AG09309 (cell line): ENCODE measurements around the gene ZBBX.

Experiments
- DNase-seq: peaks from one replicate; pipeline ENCODE4 v3.0.0-alpha.2; 2010; ENCODE audit warnings: low read depth
- H3K4me3 ChIP-seq: 2 replicates; pipeline ENCODE4 v1.5.1; 2011; ENCODE audit warnings: mild to moderate bottlenecking, low read depth, low read length, moderate library complexity; ENCODE audit not compliant: control insufficient read depth
- CTCF ChIP-seq: IDR thresholded peaks from 2 replicates; pipeline ENCODE4 v1.5.1; 2011; ENCODE audit warnings: mild to moderate bottlenecking, low read depth, low read length, inconsistent platforms; ENCODE audit not compliant: insufficient read depth, control insufficient read depth; ENCODE audit errors: missing control alignments

ZBBX gene

GRCh38 chr3:167288737-167289136 lies 91.4 kb downstream of the ZBBX start:
- no peak for DNase-seq
- TF ChIP-seq CTCF: no peak
- no peak overlapping the region for H3K4me3 ChIP-seq

- DNase-seq: no peak
- H3K4me3 ChIP-seq: no peak overlapping the region
- TF ChIP-seq CTCF: no peak
Observed at GRCh38 chr3:167287308-167287707, 92.8 kb downstream of the ZBBX start.

DNA sequence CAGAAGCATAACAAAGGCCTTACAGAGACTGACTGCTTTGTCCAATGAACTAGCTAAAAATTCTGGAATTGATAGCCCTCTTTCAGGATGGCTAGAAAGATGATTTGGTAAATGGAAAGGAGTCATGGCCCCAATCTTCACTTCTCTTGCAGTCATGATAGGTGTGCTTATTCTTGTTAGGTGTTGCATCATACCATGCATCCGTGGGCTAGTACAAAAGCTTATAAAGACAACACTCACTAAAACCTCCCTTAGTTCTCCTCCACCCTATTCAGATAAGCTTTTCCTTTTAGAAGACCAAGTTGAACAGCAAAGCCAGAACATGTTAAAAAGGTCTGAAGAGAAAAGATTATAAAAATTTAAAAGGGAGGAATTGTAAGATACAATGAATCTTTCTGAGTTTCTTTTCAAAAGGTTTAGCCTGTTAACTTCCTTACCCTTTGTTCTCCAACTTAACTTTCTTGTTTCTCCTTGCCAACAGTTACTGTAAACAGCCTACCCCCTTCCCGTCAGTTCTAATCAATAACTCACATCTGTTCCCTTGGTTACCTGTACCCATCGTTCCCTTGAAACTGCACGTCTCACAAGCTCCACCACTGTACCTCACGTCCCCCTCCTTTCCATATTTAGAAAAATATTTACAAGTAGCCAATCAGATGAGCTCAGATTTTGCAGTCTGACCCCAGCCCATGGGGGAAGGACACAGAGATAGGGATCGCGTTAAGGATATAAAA lies 105.8 kb downstream of the ZBBX start:
- H3K4me3 ChIP-seq: no peak overlapping the region
- no peak for DNase-seq
- TF ChIP-seq CTCF: no peak

DNA sequence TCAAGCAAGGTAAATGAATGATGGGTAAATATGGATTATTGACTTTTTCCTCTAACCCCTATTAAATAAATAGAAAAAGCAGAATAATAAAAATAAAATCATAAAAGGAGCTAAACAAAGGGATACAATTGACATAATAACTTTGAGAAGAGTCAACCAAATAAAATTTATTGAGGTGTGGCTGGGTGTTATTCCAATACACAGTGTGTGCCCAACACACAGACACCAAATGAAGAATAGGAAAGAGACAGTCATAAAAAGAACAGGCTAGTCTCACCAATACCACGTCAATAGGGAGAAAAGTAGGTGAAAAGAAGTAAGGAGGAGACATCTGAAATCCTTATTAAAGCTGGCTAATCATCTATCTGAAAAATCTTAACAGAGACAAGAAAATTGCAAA lies 127.1 kb downstream of the ZBBX start:
- no peak overlapping the region for H3K4me3 ChIP-seq
- DNase-seq: no peak
- TF ChIP-seq CTCF: no peak

GRCh38 chr3:167251678-167252077 lies 128.4 kb downstream of the ZBBX start:
- TF ChIP-seq CTCF: no peak
- no peak for DNase-seq
- no peak overlapping the region for H3K4me3 ChIP-seq

DNA sequence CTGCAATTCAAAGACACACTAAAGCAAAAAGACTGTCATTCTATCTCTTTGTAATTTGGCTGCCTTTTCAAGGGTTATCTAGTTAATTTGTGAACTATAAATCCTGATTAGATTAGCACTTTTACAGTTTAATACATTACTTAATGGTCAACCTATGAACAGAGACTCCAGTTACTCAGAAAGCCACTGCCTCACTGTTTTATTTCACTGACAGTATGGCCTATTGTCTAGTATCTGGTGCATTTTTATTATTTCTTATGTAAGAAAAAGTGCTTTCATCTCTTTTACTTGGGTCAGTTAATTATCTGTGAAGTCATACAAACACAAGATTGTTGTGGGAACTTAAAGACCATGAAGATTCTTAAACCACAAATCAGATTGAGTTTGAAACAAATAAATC lies 133.8 kb downstream of the ZBBX start:
- no peak for DNase-seq
- H3K4me3 ChIP-seq: no peak overlapping the region
- no peak for TF ChIP-seq CTCF

DNA sequence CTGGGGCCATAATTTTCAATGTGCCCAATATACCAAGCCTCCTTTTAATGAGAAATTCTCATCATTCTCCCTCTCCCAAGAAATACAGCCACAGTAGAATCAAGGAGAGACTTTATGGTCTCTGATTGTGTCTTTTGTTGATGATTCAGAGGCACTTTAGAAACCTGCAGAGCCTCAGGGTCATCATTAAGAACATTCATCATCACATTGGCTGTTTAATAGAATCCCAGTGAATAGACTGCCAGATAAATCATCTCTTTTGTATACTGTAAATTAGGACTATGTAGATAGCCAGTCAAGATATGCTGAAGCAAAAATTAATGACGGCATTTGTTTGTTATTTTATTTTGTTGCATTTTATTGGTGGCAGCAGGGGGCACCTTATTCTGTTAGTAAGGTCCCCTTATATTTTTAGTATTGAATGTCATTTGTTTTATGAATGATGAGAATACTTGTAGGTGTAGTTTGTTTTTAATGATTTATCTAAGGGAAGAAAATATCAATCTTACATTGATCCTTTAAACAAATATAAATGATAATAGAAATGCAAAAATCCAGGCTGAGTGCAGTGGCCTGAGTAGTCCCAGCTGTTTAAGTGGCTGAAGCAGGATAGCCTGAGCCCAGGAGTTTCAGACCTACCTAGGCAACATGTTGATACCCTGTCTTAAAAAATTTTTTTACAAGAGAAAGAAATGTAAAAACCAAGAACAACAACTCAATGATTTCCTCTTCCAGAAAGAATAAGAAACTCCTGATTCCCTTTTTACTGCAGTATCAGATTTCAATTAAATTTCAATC lies 138.8 kb downstream of the ZBBX start:
- TF ChIP-seq CTCF: no peak
- no peak for DNase-seq
- no peak overlapping the region for H3K4me3 ChIP-seq
